Heart left ventricle (tissue), 16 donors: ENCODE data around the gene ACAN. TPM values are rescaled to one million over a fixed set of nuclear protein-coding genes. Genes with fewer than 3 reads are reported as not detected.

Source experiments
- ATAC-seq, 4 donors: fragments of 200-7000 bp; cut with Tn5 transposase; one replicate each; pipeline ENCODE4 v1.9.1; 2020 to 2022; ENCODE audit warnings: moderate library complexity in 4 of 4, mild to moderate bottlenecking in 3 of 4, moderate number of reproducible peaks in 1 of 4
- DNase-seq, 5 donors: peaks; one replicate each; pipeline ENCODE4 v3.0.0-alpha.2; 2020
- H3K27ac ChIP-seq, 12 donors: fragments of 200-600 bp; sonication (generic) in 4 of 12; one replicate each; pipeline versions ENCODE4 v1.5.0 to v1.8.0; 2016 to 2022; ENCODE audit warnings: mild to moderate bottlenecking in 2 of 12
- H3K27me3 ChIP-seq, 9 donors: fragments of 200-600 bp; sonication (generic) in 2 of 9; one replicate each; pipeline versions ENCODE4 v1.5.1 to v1.8.0; 2016 to 2022; ENCODE audit warnings: mild to moderate bottlenecking in 3 of 9
- H3K36me3 ChIP-seq, 9 donors: fragments of 200-600 bp; sonication (generic) in 2 of 9; one replicate each; pipeline versions ENCODE4 v1.5.0 to v1.8.0; 2018 to 2022; ENCODE audit warnings: mild to moderate bottlenecking in 2 of 9
- H3K4me1 ChIP-seq, 12 donors: fragments of 200-600 bp; sonication (generic) in 4 of 12; one replicate each; pipeline versions ENCODE4 v1.5.0 to v1.8.0; 2016 to 2022; ENCODE audit warnings: mild to moderate bottlenecking in 3 of 12
- H3K4me3 ChIP-seq, 12 donors: fragments of 200-600 bp; sonication (generic) in 4 of 12; one replicate each; pipeline versions ENCODE4 v1.5.0 to v1.8.0; 2017 to 2022; ENCODE audit warnings: mild to moderate bottlenecking in 9 of 12, moderate library complexity in 4 of 12
- H3K9me3 ChIP-seq, 12 donors: fragments of 200-600 bp; sonication (generic) in 4 of 12; one replicate each; pipeline versions ENCODE4 v1.5.0 to v1.8.0; 2016 to 2022; ENCODE audit warnings: mild to moderate bottlenecking in 1 of 12
- CTCF ChIP-seq, 12 donors: fragments of 200-600 bp; sonication (generic) in 4 of 12; IDR thresholded peaks; one replicate each; pipeline versions ENCODE4 v1.5.0 to v1.8.0; 2018 to 2022; ENCODE audit warnings: antibody characterized with exemption in 12 of 12, mild to moderate bottlenecking in 5 of 12
- POLR2A ChIP-seq, 2 donors: fragments of 450-650 bp; IDR thresholded peaks; one replicate each; pipeline ENCODE4 v1.6.1; 2017; ENCODE audit warnings: antibody characterized with exemption in 2 of 2, mild to moderate bottlenecking in 2 of 2, moderate library complexity in 2 of 2
- WGBS, 4 donors: extraction: QIAGEN DNeasy Blood & Tissue Kit in 2 of 4; methylation state at CpG; one replicate each; pipeline versions ENCODE4 v1.1.5 to v1.1.7; 2013 to 2018; 5-methylcytosine and 5-hydroxymethylcytosine counted together
- intact Hi-C, 10 donors: fragments of 100-400 bp; cut with DNase I; formaldehyde crosslinking; loops; one replicate each; pipeline versions ENCODE4 v1.11.1 to v1.14.2; 2022
- long read RNA-seq, 3 donors: library from polyadenylated mRNA; unstranded; transcript quantifications; one replicate each; pipeline ENCODE4 v2.0.0, GENCODE V29; 2020 to 2021
- polyA plus RNA-seq, 2 donors: library from polyadenylated mRNA; stranded (reverse); fragments of 200-250 nt; gene quantifications; one replicate each; pipeline ENCODE4 v1.2.3, GENCODE V29; 2013
- total RNA-seq, 9 donors: library from RNA; depleted of rRNA in 2 of 9; stranded (reverse); fragments of >200 nt in 2 of 9; fragmentation: NEBNext Ultra II Directional in 3 of 9; extraction: Animal tissue kit (Norgen Biotek cat#: 25700) in 3 of 9; gene quantifications; one replicate each; pipeline versions ENCODE4 v1.1.0 to v1.2.4, GENCODE V29; 2016 to 2023
- donor health status: ischemic (EF 13 %, LVEDD 7.1; RV severe dilation, severe dysfunction).
- donor health status: healthy with polysubstance abuse.
- donor health status: DM: no; HTN: yes; CAD: no.
- donor health status: DM: no; HTN: no; CAD: no.
- donor health status: ischemic (EF 25% LVEDD 6.9; RV normal size, moderate dysfunction).
- donor health status: ischemic (EF 25% LVEDD 5.7; RV mildly dilated, moderate dysfunction).
- donor health status: healthy.
- donor health status: DM: yes; HTN: yes; CAD: no.
- donor health status: ischemic (EF 35%, LVEDD 5.7; RV mildly dilated, moderate dysfunction).
- donor health status: nonischemic (EF 11% LVEDD 7.7; RV severe dilation, severe dysfunction).
- donor health status: DM: yes; HTN: yes; CAD: no.
- donor health status: PGD.
- donor health status: ischemic (EF 29% LVEDD 5.4; RV normal size, mild dysfunction).
- donor health status: nonischemic (EF 23%, LVEDD 6.1; RV moderate dilation, normal function).

ACAN gene
- total RNA-seq (1 to 10 TPM in 1 of 9 donors, under 1 TPM in 7, not detected in 1; 0.02 to 1.2 (median 0.17) TPM), polyA plus RNA-seq (under 1 TPM; 0.08 to 0.30 TPM)
- long read RNA-seq, donor 1, result 0 reads
- long read RNA-seq, donor 2, result 0 reads
- long read RNA-seq, donor 3, result 0 reads

DNA sequence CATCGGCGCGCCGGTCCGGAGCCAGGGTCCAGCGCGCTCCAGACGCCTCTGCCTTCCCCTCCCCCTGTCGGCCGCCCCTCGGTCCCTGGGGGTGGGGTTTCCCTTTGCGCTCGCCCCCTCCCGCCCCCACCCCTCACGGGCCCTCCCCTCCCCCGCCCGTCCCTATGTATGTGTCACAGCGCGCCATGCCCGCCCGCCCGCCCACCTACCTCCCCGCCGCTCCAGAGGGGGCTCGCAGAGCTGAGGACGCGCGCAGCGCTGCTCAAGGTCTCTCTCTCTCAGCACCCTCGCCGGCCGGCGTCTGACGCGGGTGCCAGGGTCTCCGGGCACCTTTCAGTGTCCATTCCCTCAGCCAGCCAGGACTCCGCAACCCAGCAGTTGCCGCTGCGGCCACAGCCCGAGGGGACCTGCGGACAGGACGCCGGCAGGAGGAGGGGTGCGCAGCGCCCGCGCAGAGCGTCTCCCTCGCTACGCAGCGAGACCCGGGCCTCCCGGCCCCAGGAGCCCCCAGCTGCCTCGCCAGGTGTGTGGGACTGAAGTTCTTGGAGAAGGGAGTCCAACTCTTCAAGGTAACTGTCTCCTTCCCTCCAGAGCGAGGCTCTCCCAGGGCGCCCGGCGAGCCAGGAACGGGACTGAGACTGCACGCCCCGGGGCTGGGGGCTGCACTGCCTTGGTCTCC lies at the start of gene ACAN:
Gene ACAN (plus strand): TSS at position 196 of the 679 bp plus-strand sequence. CDS start 32,771 bp downstream, outside the sequence.
- TF ChIP-seq POLR2A (IDR thresholded peaks at IDR 0.05) (no peak), CTCF (IDR thresholded peaks at IDR 0.05) (no peak)
- Histone ChIP-seq H3K36me3 (no peaks in the 10 kb centered on the region), H3K4me3 (peak within 1 kb of the TSS; percentile 5 to 44 (median 28)), H3K27me3 (peaks cover 18 to 94% (median 45%) of the 10 kb centered on the region in 9 donors), H3K9me3 (no peaks in the 10 kb centered on the region), H3K27ac (no peak within 1 kb of the TSS), H3K4me1 (peaks cover 0 to 12% (median 0%) of the 10 kb centered on the region in 12 donors)
- intact Hi-C loops, result no loop called here
- DNase-seq (no peak), ATAC-seq (no peak)
- WGBS, 4 donors, result 1 to 2% (median 1%) methylated on average over 18 to 61 of the region's 61 CpGs

- Histone ChIP-seq H3K4me3 (no peak overlapping the region), H3K36me3 (no peaks in the 10 kb centered on the region), H3K27ac (no peak overlapping the region), H3K4me1 (no peaks in the 10 kb centered on the region), H3K27me3 (peaks cover 0 to 9% (median 0%) of the 10 kb centered on the region in 9 donors), H3K9me3 (peaks cover 0 to 6% (median 0%) of the 10 kb centered on the region in 12 donors)
- DNase-seq (no peak), ATAC-seq (no peak)
- 75 to 86% (median 80%) methylated on average over 4 of the region's 4 CpGs for WGBS, 4 donors
- TF ChIP-seq POLR2A (IDR thresholded peaks at IDR 0.05) (no peak), CTCF (IDR thresholded peaks at IDR 0.05) (no peak)
- intact Hi-C loops, result no loop called here
These were observed 46.7 kb upstream of the ACAN start for GRCh38 chr15:88756521-88756920.

DNA sequence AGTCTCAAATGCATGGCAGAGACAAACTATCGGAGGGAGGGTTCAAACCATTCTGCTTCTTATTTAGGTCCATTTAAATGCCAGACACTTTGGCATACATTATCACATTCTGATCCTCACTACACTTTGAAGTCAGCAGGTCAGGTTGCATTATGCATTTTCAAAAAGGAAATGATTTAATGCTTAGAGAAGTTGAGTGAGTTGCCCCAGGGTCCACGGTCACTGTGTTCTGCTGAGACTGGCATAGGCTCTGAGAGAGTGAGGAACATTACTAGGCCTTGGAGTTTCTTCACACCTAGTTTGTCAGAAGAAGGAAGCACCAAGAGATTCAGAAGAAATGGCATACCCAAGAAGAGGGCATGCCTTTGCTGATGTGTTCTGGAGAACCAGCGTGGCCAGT lies 46.3 kb upstream of the ACAN start:
- intact Hi-C loops, result no loop called here
- whole genome bisulfite sequencing, 4 donors, result 80 to 87% (median 85%) methylated on average over 3 of the region's 3 CpGs
- ATAC-seq, result no peak

More for the DNA sequence above, 46.3 kb upstream of the ACAN start:
- no peak overlapping the region for H3K4me3 ChIP-seq
- H3K4me1 ChIP-seq, result no peaks in the 10 kb centered on the region
- no peaks in the 10 kb centered on the region for H3K36me3 ChIP-seq
- peaks cover 0 to 6% (median 0%) of the 10 kb centered on the region in 12 donors for H3K9me3 ChIP-seq
- no peak for TF ChIP-seq CTCF (IDR thresholded peaks at IDR 0.05)
- TF ChIP-seq POLR2A (IDR thresholded peaks at IDR 0.05), result no peak
- H3K27me3 ChIP-seq, result peaks cover 0 to 9% (median 0%) of the 10 kb centered on the region in 9 donors
- H3K27ac ChIP-seq, result no peak overlapping the region
- no peak for DNase-seq
